GM23338 (cell line): ENCODE measurements around the gene FASTK. TPM values are rescaled to one million over a fixed set of nuclear protein-coding genes. Genes with fewer than 3 reads are reported as not detected.

Experiments
- ATAC-seq: fragments of 200-7000 bp; cut with Tn5 transposase; 3 replicates; pipeline ENCODE4 v1.9.1; 2020
- DNase-seq: peaks from one replicate; pipeline ENCODE4 v3.0.0-alpha.2; 2015; ENCODE audit warnings: low spot score
- H2AFZ ChIP-seq: fragments of 200-600 bp; sonication (generic); 2 replicates; pipeline ENCODE4 v1.8.0; 2016; ENCODE audit warnings: antibody characterized with exemption, mild to moderate bottlenecking, moderate library complexity
- H3F3A ChIP-seq: fragments of 200-600 bp; sonication (generic); replicated peaks from 2 replicates; pipeline ENCODE4 v1.8.0; 2017; ENCODE audit warnings: antibody characterized with exemption, mixed run types, low read depth
- H3K27ac ChIP-seq: fragments of 200-600 bp; sonication (generic); 2 replicates; pipeline ENCODE4 v1.6.1; 2016; ENCODE audit warnings: low read depth
- H3K27me3 ChIP-seq: fragments of 200-600 bp; sonication (generic); 2 replicates; pipeline ENCODE4 v1.8.0; 2016; ENCODE audit warnings: mild to moderate bottlenecking, mixed run types, moderate library complexity; ENCODE audit not compliant: insufficient read depth
- H3K36me3 ChIP-seq: fragments of 200-600 bp; sonication (generic); 2 replicates; pipeline ENCODE4 v1.8.0; 2016; ENCODE audit warnings: mild to moderate bottlenecking; ENCODE audit not compliant: insufficient read depth
- H3K4me1 ChIP-seq: fragments of 200-600 bp; sonication (generic); 2 replicates; pipeline ENCODE4 v1.8.0; 2016; ENCODE audit warnings: mild to moderate bottlenecking, moderate library complexity; ENCODE audit not compliant: insufficient read depth
- H3K4me2 ChIP-seq: fragments of 200-600 bp; sonication (generic); 2 replicates; pipeline ENCODE4 v1.7.1; 2017; ENCODE audit warnings: mixed run types
- H3K4me3 ChIP-seq: fragments of 200-600 bp; sonication (generic); 2 replicates; pipeline ENCODE4 v1.6.1; 2016; ENCODE audit warnings: mixed run types
- H3K79me2 ChIP-seq: fragments of 200-600 bp; sonication (generic); replicated peaks from 2 replicates; pipeline ENCODE4 v1.8.0; 2017; ENCODE audit warnings: mild to moderate bottlenecking; ENCODE audit not compliant: insufficient read depth
- H3K9me2 ChIP-seq: fragments of 200-600 bp; sonication (generic); 2 replicates; pipeline ENCODE4 v1.8.0; 2017; ENCODE audit not compliant: insufficient read depth
- H4K20me1 ChIP-seq: fragments of 200-600 bp; sonication (generic); replicated peaks from 2 replicates; pipeline ENCODE4 v1.8.0; 2017; ENCODE audit warnings: mild to moderate bottlenecking; ENCODE audit not compliant: insufficient read depth
- H3K27ac Mint-ChIP-seq: 2 replicates; pipeline ENCODE4 v1.8.0; 2020; ENCODE audit warnings: inconsistent platforms, mild to moderate bottlenecking, moderate library complexity, mixed read lengths
- H3K27me3 Mint-ChIP-seq: 3 replicates; pipeline ENCODE4 v1.8.0; 2022; ENCODE audit warnings: low read depth, mild to moderate bottlenecking, moderate library complexity, mixed read lengths, inconsistent platforms; ENCODE audit not compliant: insufficient read depth, poor library complexity
- H3K36me3 Mint-ChIP-seq: 3 replicates; pipeline ENCODE4 v1.8.0; 2021; ENCODE audit warnings: low read depth, mild to moderate bottlenecking, inconsistent platforms, moderate library complexity, mixed read lengths
- H3K4me1 Mint-ChIP-seq: 3 replicates; pipeline ENCODE4 v1.8.0; 2020; ENCODE audit warnings: mild to moderate bottlenecking, inconsistent platforms, mixed read lengths
- H3K4me3 Mint-ChIP-seq: 3 replicates; pipeline ENCODE4 v1.8.0; 2021; ENCODE audit warnings: moderate library complexity, mild to moderate bottlenecking, inconsistent platforms, mixed read lengths
- H3K9me3 Mint-ChIP-seq: 3 replicates; pipeline ENCODE4 v1.8.0; 2020; ENCODE audit warnings: moderate library complexity, mild to moderate bottlenecking, inconsistent platforms, mixed read lengths
- CREB1 ChIP-seq: fragments of 250-450 bp; sonication (Bioruptor Pico); IDR thresholded peaks from 2 replicates; pipeline ENCODE4 v1.5.0; 2020; ENCODE audit warnings: low read depth, mild to moderate bottlenecking, moderate library complexity
- CTCF ChIP-seq, 2 experiments: fragments of 200-600 bp in 1 of 2; sonication (generic) in 1 of 2; conservative IDR thresholded peaks; 2 replicates each; pipeline versions ENCODE4 v1.5.1 to v1.6.1; 2016 to 2017; ENCODE audit warnings: antibody characterized with exemption in 2 of 2, low read depth in 2 of 2, mild to moderate bottlenecking in 2 of 2, moderate library complexity in 1 of 2
- ETS1 ChIP-seq: IDR thresholded peaks from 2 replicates; pipeline ENCODE4 v1.6.1; 2016; ENCODE audit warnings: antibody characterized with exemption
- EZH2 ChIP-seq: fragments of 200-600 bp; sonication (generic); IDR thresholded peaks from one replicate; pipeline ENCODE4 v1.8.0; 2017; ENCODE audit warnings: antibody characterized with exemption, mild to moderate bottlenecking, low read depth; ENCODE audit not compliant: unreplicated experiment
- EZH2phosphoT487 ChIP-seq: fragments of 200-600 bp; sonication (generic); IDR thresholded peaks from one replicate; pipeline ENCODE4 v1.8.1; 2018; ENCODE audit warnings: antibody characterized with exemption; ENCODE audit not compliant: unreplicated experiment
- JUNB ChIP-seq: IDR thresholded peaks from one replicate; pipeline ENCODE4 v1.6.1; 2016; ENCODE audit warnings: antibody characterized with exemption; ENCODE audit not compliant: unreplicated experiment
- NANOG ChIP-seq: IDR thresholded peaks from 2 replicates; pipeline ENCODE4 v1.6.1; 2016; ENCODE audit warnings: antibody characterized with exemption, borderline replicate concordance
- POLR2AphosphoS5 ChIP-seq: IDR thresholded peaks from 2 replicates; pipeline ENCODE4 v1.6.1; 2016; ENCODE audit warnings: antibody characterized with exemption, low read depth
- REST ChIP-seq: IDR thresholded peaks from one replicate; pipeline ENCODE4 v1.6.1; 2018; ENCODE audit warnings: antibody characterized with exemption; ENCODE audit not compliant: unreplicated experiment
- STAT1 ChIP-seq: IDR thresholded peaks from one replicate; pipeline ENCODE4 v1.6.1; 2016; ENCODE audit warnings: antibody characterized with exemption; ENCODE audit not compliant: unreplicated experiment
- ZNF114 ChIP-seq: fragments of 250-450 bp; sonication (Bioruptor Pico); IDR thresholded peaks from 2 replicates; pipeline ENCODE4 v1.5.0; 2020; ENCODE audit warnings: mild to moderate bottlenecking, moderate library complexity
- ZNF331 ChIP-seq: fragments of 250-450 bp; sonication (Bioruptor Pico); IDR thresholded peaks from 2 replicates; pipeline ENCODE4 v1.5.0; 2020; ENCODE audit warnings: low read depth, mild to moderate bottlenecking, moderate library complexity
- ZNF462 ChIP-seq: fragments of 250-450 bp; sonication (Bioruptor Pico); IDR thresholded peaks from 2 replicates; pipeline ENCODE4 v1.5.0; 2020; ENCODE audit warnings: mild to moderate bottlenecking, moderate library complexity
- polyA plus RNA-seq: library from polyadenylated mRNA; unstranded; fragments of >200 nt; fragmentation: Nextera tagmentation; extraction: Ambion mirVana; gene quantifications from 2 replicates; pipeline ENCODE4 v1.2.1, GENCODE V29; 2016
- total RNA-seq: library from RNA; depleted of rRNA; stranded (reverse); fragments of >200 nt; shearing (Covaris generic); gene quantifications from 2 replicates; pipeline ENCODE4 v1.2.3, GENCODE V29; 2014

Gene FASTK
- total and polyA plus RNA-seq, 2 experiments from 2014 or later: 37.4 to 57.4 TPM

- no peak overlapping the region for H3K27ac ChIP-seq
- H3K9me2 ChIP-seq: no peaks in the 10 kb centered on the region
- no peak overlapping the region for H2AFZ ChIP-seq
- no peak for TF ChIP-seq CTCF (conservative IDR thresholded peaks at IDR 0.05; ENCODE audit: low read depth in 2 of 2)
- TF ChIP-seq ZNF331 (CRISPR knock-in tag): no peak
- no peak for TF ChIP-seq REST
- TF ChIP-seq ETS1: no peak
- TF ChIP-seq STAT1: no peak
- no peak for TF ChIP-seq CREB1 (CRISPR knock-in tag)
- TF ChIP-seq ZNF462 (CRISPR knock-in tag): no peak
- no peak for TF ChIP-seq EZH2phosphoT487
- no peak for TF ChIP-seq NANOG
- no peak for TF ChIP-seq EZH2
- no peak for TF ChIP-seq POLR2AphosphoS5
- no peak for TF ChIP-seq ZNF114 (CRISPR knock-in tag)
- no peak for TF ChIP-seq JUNB
- H3K4me3 ChIP-seq: no peak overlapping the region
- Mint-ChIP-seq H3K27me3 (peaks cover 38% of the 10 kb centered on the region), H3K4me1 (peaks cover 30% of the 10 kb centered on the region), H3K36me3 (no peaks in the 10 kb centered on the region), H3K27ac (no peak overlapping the region), H3K4me3 (no peak overlapping the region), H3K9me3 (no peaks in the 10 kb centered on the region)
- no peak overlapping the region for H3K4me2 ChIP-seq
- peaks cover 3% of the 10 kb centered on the region; the same call in 1 of the 2 replicates for H3F3A ChIP-seq
- H3K4me1 ChIP-seq: peaks cover 11% of the 10 kb centered on the region
- no peak for ATAC-seq
- DNase-seq: no peak
- H3K36me3 ChIP-seq: no peaks in the 10 kb centered on the region
- H3K27me3 ChIP-seq: peaks cover 38% of the 10 kb centered on the region
- no peaks in the 10 kb centered on the region; the same call in 1 of the 2 replicates for H4K20me1 ChIP-seq
- no peaks in the 10 kb centered on the region for H3K79me2 ChIP-seq
These were observed 26.9 kb downstream of the FASTK start for GRCh38 chr7:151053751-151054150.
